Neural progenitor cell (in vitro differentiated cells): ENCODE measurements around the gene RASSF5. TPM values are rescaled to one million over a fixed set of nuclear protein-coding genes. Genes with fewer than 3 reads are reported as not detected.

Experiments used
- DNase-seq: peaks from one replicate; pipeline ENCODE4 v3.0.0-alpha.2; 2016; ENCODE audit warnings: low spot score
- H2AFZ ChIP-seq: fragments of 200-600 bp; sonication (generic); replicated peaks from 2 replicates; pipeline ENCODE4 v1.6.1; 2016; ENCODE audit warnings: antibody characterized with exemption
- H3F3A ChIP-seq: fragments of 200-600 bp; sonication (generic); 2 replicates; pipeline ENCODE4 v1.6.1; 2016; ENCODE audit warnings: antibody characterized with exemption, low read depth
- H3K27ac ChIP-seq: fragments of 200-600 bp; sonication (generic); 2 replicates; pipeline ENCODE4 v1.5.1; 2016; ENCODE audit warnings: mild to moderate bottlenecking
- H3K27me3 ChIP-seq: fragments of 200-600 bp; sonication (generic); 2 replicates; pipeline ENCODE4 v1.6.1; 2016; ENCODE audit warnings: mild to moderate bottlenecking, moderate library complexity
- H3K36me3 ChIP-seq: fragments of 200-600 bp; sonication (generic); 2 replicates; pipeline ENCODE4 v1.5.1; 2016
- H3K4me1 ChIP-seq: fragments of 200-600 bp; sonication (generic); 2 replicates; pipeline ENCODE4 v1.6.1; 2016; ENCODE audit warnings: mixed run types
- H3K4me2 ChIP-seq: fragments of 200-600 bp; sonication (generic); 2 replicates; pipeline ENCODE4 v1.6.1; 2016
- H3K4me3 ChIP-seq: fragments of 200-600 bp; sonication (generic); 2 replicates; pipeline ENCODE4 v1.5.1; 2016
- H3K79me2 ChIP-seq: fragments of 200-600 bp; sonication (generic); 2 replicates; pipeline ENCODE4 v1.6.1; 2016; ENCODE audit warnings: low read depth
- H3K9ac ChIP-seq: fragments of 200-600 bp; sonication (generic); 2 replicates; pipeline ENCODE4 v1.6.1; 2016
- H3K9me3 ChIP-seq: fragments of 200-600 bp; sonication (generic); 2 replicates; pipeline ENCODE4 v1.5.1; 2016; ENCODE audit warnings: low read depth
- H4K20me1 ChIP-seq: fragments of 200-600 bp; sonication (generic); 2 replicates; pipeline ENCODE4 v1.6.1; 2016; ENCODE audit warnings: low read depth
- H3K27ac Mint-ChIP-seq: 3 replicates; pipeline ENCODE4 v1.8.0; 2021; ENCODE audit warnings: mixed read lengths
- H3K27me3 Mint-ChIP-seq: 2 replicates; pipeline ENCODE4 v1.8.0; 2022; ENCODE audit warnings: low read depth, mild to moderate bottlenecking, inconsistent platforms, moderate library complexity, mixed read lengths; ENCODE audit not compliant: insufficient read depth
- H3K36me3 Mint-ChIP-seq: 3 replicates; pipeline ENCODE4 v1.8.0; 2021; ENCODE audit warnings: mixed read lengths
- H3K4me1 Mint-ChIP-seq: 3 replicates; pipeline ENCODE4 v1.8.0; 2021; ENCODE audit warnings: mixed read lengths
- H3K4me3 Mint-ChIP-seq: 3 replicates; pipeline ENCODE4 v1.8.0; 2021; ENCODE audit warnings: mild to moderate bottlenecking, moderate library complexity, mixed read lengths
- H3K9me3 Mint-ChIP-seq: 3 replicates; pipeline ENCODE4 v1.8.0; 2020; ENCODE audit warnings: mixed read lengths
- CTCF ChIP-seq: fragments of 200-600 bp; sonication (generic); IDR thresholded peaks from 2 replicates; pipeline ENCODE4 v1.5.1; 2017; ENCODE audit warnings: antibody characterized with exemption, mild to moderate bottlenecking
- EZH2 ChIP-seq: fragments of 200-600 bp; sonication (generic); IDR thresholded peaks from 2 replicates; pipeline ENCODE4 v1.6.1; 2017; ENCODE audit warnings: antibody characterized with exemption, mild to moderate bottlenecking, moderate library complexity
- EZH2phosphoT487 ChIP-seq: fragments of 200-600 bp; sonication (generic); IDR thresholded peaks from 2 replicates; pipeline ENCODE4 v1.6.1; 2017; ENCODE audit warnings: antibody characterized with exemption
- total RNA-seq: library from RNA; depleted of rRNA; stranded (reverse); fragments of >200 nt; gene quantifications from 2 replicates; pipeline ENCODE4 v1.2.3, GENCODE V29; 2015; ENCODE audit warnings: low replicate concordance

The RASSF5 gene
- total RNA-seq, 1 donor from 2014 or later, result 0.43 TPM

GRCh38 chr1:206534552-206534951 is 27.2 kb downstream of the RASSF5 start:
- H3K4me3 Mint-ChIP-seq, result no peak overlapping the region
- no peak for TF ChIP-seq EZH2
- TF ChIP-seq EZH2phosphoT487, result no peak
- no peak for TF ChIP-seq CTCF
- no peaks in the 10 kb centered on the region for H3K79me2 ChIP-seq

GRCh38 chr1:206535853-206536188 is 28.5 kb downstream of the RASSF5 start:
- H2AFZ ChIP-seq, result no peak overlapping the region
- Mint-ChIP-seq H3K4me3 (no peak overlapping the region), H3K36me3 (no peaks in the 10 kb centered on the region), H3K27me3 (no peaks in the 10 kb centered on the region), H3K4me1 (peaks cover 12% of the 10 kb centered on the region), H3K9me3 (no peaks in the 10 kb centered on the region), H3K27ac (no peak overlapping the region)
- no peaks in the 10 kb centered on the region for H3K9me3 ChIP-seq
- H3K4me3 ChIP-seq, result no peak overlapping the region
- no peak overlapping the region for H3K27ac ChIP-seq
- H3K9ac ChIP-seq, result no peak overlapping the region
- H3K36me3 ChIP-seq, result no peaks in the 10 kb centered on the region
- no peaks in the 10 kb centered on the region for H4K20me1 ChIP-seq
- no peaks in the 10 kb centered on the region for H3K79me2 ChIP-seq
- H3K4me2 ChIP-seq, result no peak overlapping the region
- H3K4me1 ChIP-seq, result no peaks in the 10 kb centered on the region
- no peak for DNase-seq
- no peaks in the 10 kb centered on the region for H3F3A ChIP-seq
- H3K27me3 ChIP-seq, result no peaks in the 10 kb centered on the region
- TF ChIP-seq CTCF, result no peak
- TF ChIP-seq EZH2phosphoT487, result no peak
- no peak for TF ChIP-seq EZH2

More at GRCh38 chr1:206534552-206534951, 27.2 kb downstream of the RASSF5 start:
- H3K4me1 Mint-ChIP-seq, result peaks cover 9% of the 10 kb centered on the region
- no peak for DNase-seq
- H3K4me2 ChIP-seq, result no peak overlapping the region
- no peaks in the 10 kb centered on the region for H3K27me3 ChIP-seq
- H3K36me3 ChIP-seq, result no peaks in the 10 kb centered on the region
- H4K20me1 ChIP-seq, result no peaks in the 10 kb centered on the region
- no peak overlapping the region for H3K4me3 ChIP-seq
- no peaks in the 10 kb centered on the region for H3K9me3 ChIP-seq
- H3K27ac ChIP-seq, result no peak overlapping the region
- no peaks in the 10 kb centered on the region for H3K27me3 Mint-ChIP-seq
- no peak overlapping the region for H3K9ac ChIP-seq
- no peaks in the 10 kb centered on the region for H3K36me3 Mint-ChIP-seq
- peak overlapping the region; percentile 83 for H3K27ac Mint-ChIP-seq
- H3K4me1 ChIP-seq, result no peaks in the 10 kb centered on the region
- no peaks in the 10 kb centered on the region for H3K9me3 Mint-ChIP-seq
- no peak overlapping the region for H2AFZ ChIP-seq
- no peaks in the 10 kb centered on the region for H3F3A ChIP-seq

- no peaks in the 10 kb centered on the region for H3K4me1 ChIP-seq
- Mint-ChIP-seq H3K27me3 (peaks cover 3% of the 10 kb centered on the region), H3K9me3 (no peaks in the 10 kb centered on the region), H3K36me3 (no peaks in the 10 kb centered on the region), H3K27ac (no peak overlapping the region), H3K4me3 (no peak overlapping the region), H3K4me1 (peaks cover 12% of the 10 kb centered on the region)
- no peak overlapping the region for H3K9ac ChIP-seq
- H3K4me2 ChIP-seq, result no peak overlapping the region
- no peak for DNase-seq
- TF ChIP-seq EZH2phosphoT487 (no peak), EZH2 (no peak), CTCF (no peak)
- no peaks in the 10 kb centered on the region for H3K27me3 ChIP-seq
- H3K4me3 ChIP-seq, result no peak overlapping the region
- H4K20me1 ChIP-seq, result no peaks in the 10 kb centered on the region
- H3F3A ChIP-seq, result no peaks in the 10 kb centered on the region
- no peak overlapping the region for H3K27ac ChIP-seq
- no peaks in the 10 kb centered on the region for H3K9me3 ChIP-seq
- H3K79me2 ChIP-seq, result no peaks in the 10 kb centered on the region
- no peak overlapping the region for H2AFZ ChIP-seq
- H3K36me3 ChIP-seq, result no peaks in the 10 kb centered on the region
These were observed 29.8 kb downstream of the RASSF5 start for GRCh38 chr1:206537141-206537540.
